Rectal smooth muscle tissue (tissue), 1 donor: ENCODE data around the gene PLEKHA1.

ENCODE experiments used
- H3K27ac ChIP-seq: one replicate; pipeline ENCODE4 v1.7.0; 2013; ENCODE audit warnings: low read depth, low read length, inconsistent platforms
- H3K27me3 ChIP-seq: one replicate; pipeline ENCODE4 v1.7.0; 2013; ENCODE audit warnings: low read length; ENCODE audit not compliant: control insufficient read depth, insufficient read depth
- H3K36me3 ChIP-seq: one replicate; pipeline ENCODE4 v1.7.0; 2013; ENCODE audit warnings: low read length; ENCODE audit not compliant: control insufficient read depth, insufficient read depth
- H3K4me1 ChIP-seq: one replicate; pipeline ENCODE4 v1.7.0; 2013; ENCODE audit warnings: low read length; ENCODE audit not compliant: control insufficient read depth, insufficient read depth
- H3K4me3 ChIP-seq: one replicate; pipeline ENCODE4 v1.7.0; 2013; ENCODE audit warnings: low read length
- H3K9ac ChIP-seq: one replicate; pipeline ENCODE4 v1.7.0; 2013; ENCODE audit warnings: low read length

PLEKHA1 gene

DNA sequence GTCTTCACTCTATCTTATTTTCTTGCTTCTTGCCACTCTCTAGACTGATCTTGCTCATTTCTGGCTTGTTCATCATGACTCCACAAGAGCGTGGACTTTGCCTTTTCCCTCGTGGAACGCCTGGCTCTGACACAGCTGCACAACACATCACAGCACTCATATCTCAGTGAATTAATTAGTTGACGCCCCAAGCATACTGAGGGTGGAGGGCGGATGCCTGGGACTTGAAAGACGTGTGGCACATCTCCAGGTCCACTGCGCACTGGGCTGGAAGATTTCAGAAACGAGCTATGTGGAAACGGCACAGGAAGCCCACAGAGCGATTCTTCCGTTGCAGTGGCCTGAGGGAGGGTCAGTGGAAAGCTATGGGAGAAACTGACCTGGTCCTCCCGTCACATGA lies 23.6 kb upstream of the PLEKHA1 start:
- no peaks in the 10 kb centered on the region for H3K27me3 ChIP-seq
- no peaks in the 10 kb centered on the region for H3K4me1 ChIP-seq
- no peaks in the 10 kb centered on the region for H3K36me3 ChIP-seq
- no peak overlapping the region for H3K4me3 ChIP-seq
- no peak overlapping the region for H3K9ac ChIP-seq
- no peak overlapping the region for H3K27ac ChIP-seq

DNA sequence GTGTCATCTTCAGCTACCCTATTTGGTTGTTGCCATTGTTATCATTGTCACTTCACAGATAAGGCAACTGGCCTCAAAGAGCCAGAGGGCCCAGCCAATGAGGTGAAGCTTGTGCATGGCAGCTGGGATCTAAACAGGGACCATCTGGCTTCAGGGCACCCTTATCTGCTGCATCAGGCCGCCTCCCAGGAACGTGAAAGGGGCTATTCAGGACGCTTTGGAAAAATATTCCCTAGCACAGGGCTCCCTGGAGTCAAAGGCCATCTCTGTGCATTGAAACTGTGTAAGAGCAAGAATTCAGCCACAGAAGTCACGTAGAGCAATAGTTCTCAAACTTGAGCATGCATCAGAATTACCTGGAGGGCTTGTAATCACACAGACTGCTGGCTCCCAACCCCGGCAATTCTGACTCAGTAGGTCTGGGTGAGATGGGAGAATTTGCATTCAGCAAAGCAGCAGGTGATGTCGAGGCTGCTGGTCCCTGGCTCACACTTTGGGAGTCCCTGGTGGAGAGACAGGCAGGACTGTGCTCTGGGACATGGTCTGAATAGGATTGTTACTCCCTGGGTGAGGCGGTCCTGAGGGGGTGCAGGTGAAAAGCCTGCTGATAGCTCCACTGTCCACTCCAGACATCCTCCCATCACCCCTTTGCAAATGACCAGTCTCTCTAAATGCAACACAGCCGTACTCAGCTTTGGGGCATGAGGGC lies 21.5 kb upstream of the PLEKHA1 start:
- H3K4me3 ChIP-seq = no peak overlapping the region
- no peaks in the 10 kb centered on the region for H3K36me3 ChIP-seq
- no peaks in the 10 kb centered on the region for H3K27me3 ChIP-seq
- no peak overlapping the region for H3K9ac ChIP-seq
- H3K4me1 ChIP-seq = no peaks in the 10 kb centered on the region
- no peak overlapping the region for H3K27ac ChIP-seq

DNA sequence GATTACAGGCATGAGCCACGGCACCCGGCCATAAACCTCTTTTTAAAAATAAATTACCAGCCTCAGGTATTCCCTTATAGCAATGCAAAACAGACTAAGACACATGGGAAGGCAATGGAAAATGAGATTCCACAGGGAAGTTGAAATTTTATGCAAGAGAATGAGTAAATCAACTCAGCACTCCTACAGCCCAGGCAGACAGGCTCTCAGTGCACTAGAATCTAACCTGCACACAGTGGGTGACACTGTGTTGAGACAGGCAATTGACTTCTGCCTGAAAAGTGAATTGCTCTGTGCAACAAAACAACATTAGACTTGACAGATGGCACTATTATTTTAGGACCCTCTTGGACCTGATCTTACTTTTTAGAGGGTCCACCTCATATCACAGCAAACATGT lies 20.1 kb upstream of the PLEKHA1 start:
- Histone ChIP-seq H3K27ac (no peak overlapping the region), H3K27me3 (no peaks in the 10 kb centered on the region), H3K4me3 (no peak overlapping the region), H3K36me3 (no peaks in the 10 kb centered on the region), H3K4me1 (no peaks in the 10 kb centered on the region), H3K9ac (no peak overlapping the region)

DNA sequence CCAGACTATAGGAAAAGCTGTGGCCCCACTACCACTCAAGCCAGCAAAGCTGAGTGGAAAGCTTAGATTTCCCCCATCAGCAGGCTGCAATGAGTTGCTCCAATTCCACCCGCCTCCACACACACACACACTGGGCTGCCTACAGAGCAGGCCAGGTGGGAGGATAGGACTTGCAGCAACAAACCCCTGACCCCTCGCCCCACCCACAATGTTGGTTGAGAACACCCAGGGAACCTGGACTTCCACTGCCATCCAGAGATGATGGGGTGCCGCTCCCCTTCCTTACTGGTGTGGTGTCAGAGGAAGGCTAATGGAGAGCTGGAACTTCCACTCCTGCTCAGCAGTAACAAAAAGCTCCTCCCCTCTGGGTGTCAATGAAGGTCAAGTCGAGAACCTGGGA lies 16.8 kb upstream of the PLEKHA1 start:
- no peaks in the 10 kb centered on the region for H3K4me1 ChIP-seq
- H3K27ac ChIP-seq = no peak overlapping the region
- H3K4me3 ChIP-seq = no peak overlapping the region

DNA sequence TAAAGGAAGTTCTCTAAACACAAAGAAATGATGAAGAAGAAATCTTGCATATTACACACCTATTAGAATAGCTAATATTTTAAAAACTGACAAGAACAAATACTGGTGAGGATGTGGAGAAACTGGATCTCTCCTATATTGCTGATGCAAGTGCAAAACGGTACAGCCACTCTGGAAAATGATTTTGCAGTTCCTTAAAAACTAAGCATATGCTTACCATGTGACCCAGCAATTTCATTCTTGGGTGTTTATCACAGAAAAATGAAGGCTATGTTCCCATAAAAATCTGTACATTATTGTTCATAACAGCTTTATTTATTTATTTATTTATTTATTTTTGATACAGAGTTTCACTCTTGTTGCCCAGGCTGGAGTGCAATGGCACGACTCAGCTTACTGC lies 14.9 kb upstream of the PLEKHA1 start:
- no peak overlapping the region for H3K4me3 ChIP-seq
- H3K36me3 ChIP-seq = no peaks in the 10 kb centered on the region
- H3K9ac ChIP-seq = no peak overlapping the region

More for the DNA sequence above, 16.8 kb upstream of the PLEKHA1 start:
- H3K36me3 ChIP-seq = no peaks in the 10 kb centered on the region
- no peak overlapping the region for H3K9ac ChIP-seq
- H3K27me3 ChIP-seq = no peaks in the 10 kb centered on the region

DNA sequence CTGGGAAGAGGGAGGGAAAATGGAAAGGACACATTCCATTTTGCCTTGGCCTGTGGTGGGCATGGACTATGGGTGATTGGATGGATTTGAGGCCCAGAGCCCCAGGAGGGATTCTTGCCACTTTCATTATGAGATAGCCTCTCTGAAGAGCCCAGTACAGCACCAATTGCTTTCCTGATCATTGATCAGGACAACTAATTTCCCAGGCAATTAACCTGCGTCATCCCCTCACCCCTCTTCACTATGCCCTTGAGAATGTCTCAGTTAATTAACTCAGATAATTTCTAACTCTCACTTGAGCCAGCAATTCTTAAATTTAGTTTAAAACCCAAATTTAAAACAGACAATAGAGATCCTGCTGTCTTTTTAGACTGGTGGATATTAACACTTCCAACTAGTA lies 13.5 kb upstream of the PLEKHA1 start:
- H3K9ac ChIP-seq = no peak overlapping the region
- H3K4me3 ChIP-seq = no peak overlapping the region
- peaks cover 10% of the 10 kb centered on the region for H3K4me1 ChIP-seq
- H3K27ac ChIP-seq = no peak overlapping the region
- H3K27me3 ChIP-seq = no peaks in the 10 kb centered on the region
- no peaks in the 10 kb centered on the region for H3K36me3 ChIP-seq

More for the DNA sequence above, 14.9 kb upstream of the PLEKHA1 start:
- H3K4me1 ChIP-seq = peaks cover 10% of the 10 kb centered on the region
- H3K27ac ChIP-seq = no peak overlapping the region
- H3K27me3 ChIP-seq = no peaks in the 10 kb centered on the region

DNA sequence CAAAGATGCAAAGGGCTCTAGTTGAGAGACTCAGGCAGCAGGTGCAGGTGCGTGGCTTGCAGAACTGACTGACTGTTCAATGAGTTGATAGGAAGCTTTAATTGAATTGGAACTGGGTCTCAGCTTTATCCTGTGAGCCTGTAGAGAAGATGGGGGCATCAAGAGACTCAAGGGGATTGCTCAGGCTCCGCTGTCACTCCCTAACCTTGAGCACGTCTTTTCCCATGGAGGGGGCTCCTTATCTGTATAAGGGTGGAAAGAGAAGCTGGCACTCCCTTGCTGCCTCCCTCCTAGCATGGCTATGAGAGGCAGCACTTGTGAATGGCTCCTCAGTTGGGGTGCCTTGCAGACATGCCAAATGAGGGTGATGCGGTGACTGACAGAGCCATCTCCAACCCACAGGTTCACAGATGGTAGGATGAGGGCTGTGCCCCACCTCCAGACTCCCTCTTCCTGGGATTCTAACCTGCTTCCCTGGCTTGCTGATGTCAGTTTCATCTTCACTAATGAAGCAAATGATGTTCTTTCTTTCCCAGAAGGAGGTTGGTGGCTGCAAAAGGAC lies 12.4 kb upstream of the PLEKHA1 start:
- no peak overlapping the region for H3K27ac ChIP-seq
- H3K4me1 ChIP-seq = peaks cover 10% of the 10 kb centered on the region
- no peak overlapping the region for H3K9ac ChIP-seq
- H3K27me3 ChIP-seq = no peaks in the 10 kb centered on the region
- no peak overlapping the region for H3K4me3 ChIP-seq
- H3K36me3 ChIP-seq = no peaks in the 10 kb centered on the region

DNA sequence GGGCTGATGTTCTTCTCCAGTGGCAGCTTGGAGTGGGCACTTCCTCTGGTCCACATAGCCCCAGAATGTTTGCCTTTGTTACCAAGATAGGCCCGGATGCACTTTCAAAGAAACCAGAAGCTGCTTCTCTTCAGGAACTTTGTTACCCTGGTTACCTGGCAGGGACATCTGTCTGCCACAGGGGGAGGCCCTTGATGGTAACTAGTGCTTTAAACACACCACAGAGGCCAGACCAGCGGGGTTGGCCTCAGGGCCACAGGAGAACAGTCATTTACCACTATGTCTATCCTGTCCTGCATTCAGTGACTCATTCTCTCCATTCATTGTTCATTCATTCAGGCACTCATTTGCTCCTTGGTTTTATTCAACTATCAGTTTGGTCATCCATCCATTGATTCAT lies 11.9 kb upstream of the PLEKHA1 start:
- Histone ChIP-seq H3K4me1 (peaks cover 10% of the 10 kb centered on the region), H3K9ac (no peak overlapping the region), H3K27me3 (no peaks in the 10 kb centered on the region), H3K4me3 (no peak overlapping the region), H3K36me3 (no peaks in the 10 kb centered on the region), H3K27ac (no peak overlapping the region)

DNA sequence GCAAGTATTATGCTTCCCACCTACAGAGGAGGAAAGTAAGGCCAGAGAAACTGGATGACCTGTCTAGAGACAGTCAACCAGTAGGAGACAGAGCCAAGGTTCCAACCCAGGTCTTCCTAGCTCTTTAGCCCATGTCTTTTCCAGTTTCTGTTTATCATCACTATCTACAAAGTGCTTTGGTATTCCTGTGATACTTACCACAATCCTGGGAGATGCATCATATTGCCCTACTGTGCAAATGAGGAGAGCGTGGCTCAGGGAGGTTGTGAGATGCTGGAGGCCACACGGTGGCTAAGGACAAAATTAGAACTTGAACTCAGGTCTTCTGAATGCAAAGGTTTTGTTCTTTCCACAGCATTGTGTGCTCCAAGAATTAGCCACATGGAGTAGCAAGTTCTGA lies 11.2 kb upstream of the PLEKHA1 start:
- Histone ChIP-seq H3K9ac (no peak overlapping the region), H3K27me3 (no peaks in the 10 kb centered on the region), H3K36me3 (no peaks in the 10 kb centered on the region), H3K27ac (no peak overlapping the region), H3K4me3 (no peak overlapping the region), H3K4me1 (peaks cover 10% of the 10 kb centered on the region)

DNA sequence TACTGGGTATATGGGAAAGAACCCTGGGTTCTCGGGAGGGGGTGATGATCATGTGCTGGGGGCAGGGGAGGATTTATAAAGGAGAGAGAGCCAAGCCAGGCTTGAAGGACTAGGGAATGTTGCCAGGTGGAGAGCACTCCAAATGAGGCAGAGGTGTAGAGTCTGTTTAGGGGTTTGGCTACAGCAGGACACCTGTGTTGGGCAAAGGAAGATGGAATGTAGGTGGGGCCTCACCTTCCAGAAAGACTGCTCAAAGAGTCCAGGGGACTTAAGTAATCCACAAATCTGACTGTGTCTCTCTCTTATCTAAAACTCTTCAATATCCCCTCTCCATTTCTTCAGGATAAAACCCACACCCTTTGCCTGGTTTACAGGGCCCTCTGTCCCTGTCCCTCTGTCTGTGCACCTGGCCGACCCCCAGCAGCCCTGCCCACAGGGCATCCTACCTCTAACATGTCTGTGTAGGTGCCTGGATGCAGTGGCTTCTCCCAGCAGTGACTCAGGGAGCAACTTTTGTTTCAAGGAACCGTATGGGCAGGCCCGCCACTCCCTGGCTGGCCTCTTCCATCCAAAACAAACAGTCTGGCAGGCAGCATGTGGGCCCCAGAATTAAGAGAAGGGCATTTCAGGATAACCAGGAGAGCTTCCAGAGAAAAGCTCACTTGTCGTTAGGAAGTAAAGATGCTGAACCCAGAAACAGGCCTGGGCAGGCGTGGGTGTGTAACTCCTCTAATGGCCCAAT lies 10.6 kb upstream of the PLEKHA1 start:
- no peak overlapping the region for H3K9ac ChIP-seq
- peaks cover 10% of the 10 kb centered on the region for H3K4me1 ChIP-seq
- no peaks in the 10 kb centered on the region for H3K36me3 ChIP-seq
- H3K27ac ChIP-seq = peak overlapping the region; percentile 59
- no peak overlapping the region for H3K4me3 ChIP-seq
- no peaks in the 10 kb centered on the region for H3K27me3 ChIP-seq

DNA sequence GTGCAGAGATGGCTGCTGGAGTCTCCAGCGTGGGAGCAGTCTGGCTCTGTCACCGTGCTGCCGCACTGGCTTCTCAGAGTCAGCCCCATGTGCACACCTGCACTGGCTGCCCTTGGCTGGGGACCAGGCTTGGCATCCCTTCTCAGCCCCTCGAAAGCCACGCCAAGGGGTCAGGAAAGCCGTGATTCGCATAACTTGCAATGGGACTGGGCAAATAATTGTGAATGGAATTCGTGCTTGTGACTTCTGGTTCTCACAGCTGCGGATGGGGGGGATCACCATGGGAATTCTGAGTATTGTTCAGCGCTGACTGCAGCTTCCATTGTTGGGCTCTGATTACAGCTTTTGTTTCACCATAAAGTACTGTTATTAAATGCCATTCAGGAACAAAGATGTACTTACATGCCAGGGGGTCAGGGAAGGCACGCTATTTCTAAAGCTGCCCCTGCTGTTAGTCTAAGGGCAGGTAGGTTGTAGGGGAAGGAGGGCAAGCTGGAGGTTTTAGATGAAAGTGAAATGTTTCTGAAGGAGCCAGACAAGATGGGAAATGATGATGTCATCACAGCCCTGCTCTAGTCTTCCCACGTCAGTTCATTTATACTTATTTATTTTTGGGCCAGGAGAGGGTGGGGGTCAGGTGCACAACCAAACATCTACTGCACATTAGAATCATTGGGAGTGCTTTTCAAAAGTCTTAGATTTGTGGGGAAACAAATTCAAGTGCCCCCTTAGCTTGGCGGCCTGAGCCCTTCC lies 5.8 kb upstream of the PLEKHA1 start:
- H3K27ac ChIP-seq = no peak overlapping the region
- H3K9ac ChIP-seq = no peak overlapping the region
- no peak overlapping the region for H3K4me3 ChIP-seq
- peaks cover 17% of the 10 kb centered on the region for H3K4me1 ChIP-seq
- H3K36me3 ChIP-seq = no peaks in the 10 kb centered on the region
- H3K27me3 ChIP-seq = no peaks in the 10 kb centered on the region

DNA sequence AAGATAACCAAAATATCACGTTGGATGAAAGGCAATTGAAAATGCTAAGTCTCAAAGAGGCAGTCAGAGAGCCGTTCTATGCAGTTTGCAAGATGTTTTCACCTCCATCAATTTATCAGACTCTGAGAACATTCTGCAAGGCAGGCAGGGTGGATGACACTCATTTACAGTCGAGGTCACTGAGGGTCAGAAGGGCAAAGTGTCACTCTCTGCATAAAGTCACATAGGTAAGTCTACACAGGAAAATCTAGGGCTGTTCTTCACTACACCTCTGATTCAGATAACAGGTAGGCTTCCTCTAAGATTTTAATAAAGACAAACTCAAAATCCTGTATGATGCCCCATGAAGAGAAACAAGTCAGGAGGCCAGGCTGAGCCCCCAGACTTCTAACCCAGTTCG lies 1.4 kb upstream of the PLEKHA1 start:
- Histone ChIP-seq H3K36me3 (no peaks in the 10 kb centered on the region), H3K27ac (peak overlapping the region; percentile 96), H3K4me3 (no peak overlapping the region), H3K27me3 (no peaks in the 10 kb centered on the region), H3K4me1 (peaks cover 8% of the 10 kb centered on the region), H3K9ac (no peak overlapping the region)
